Spleen (tissue), 7 donors: ENCODE measurements around the gene ANKRD44.

Source experiments
- CTCF ChIP-seq, 11 experiments: fragments of 200-600 bp in 7 of 11; fragments of 450-650 bp in 4 of 11; sonication (generic) in 4 of 11; IDR thresholded peaks in 8 of 11; conservative IDR thresholded peaks in 3 of 11; 1 replicate in 7 of 11; 2 replicates in 4 of 11; pipeline versions ENCODE4 v1.4.0 to v1.8.0; 2016 to 2021; ENCODE audit warnings: antibody characterized with exemption in 11 of 11, inconsistent platforms in 4 of 11, mild to moderate bottlenecking in 1 of 11
- POLR2AphosphoS5 ChIP-seq, 3 donors: sonication (generic); formaldehyde crosslinking; IDR thresholded peaks; one replicate each; pipeline ENCODE4 v1.5.1; 2017; ENCODE audit warnings: antibody characterized with exemption in 3 of 3
- donor health status: DM: no; HTN: no; CAD: no; lungs with moderate emphysema.
- donor health status: DM: no; HTN: no; CAD: no.
- donor health status: DM: no; HTN: no; CAD: no.

- no peak for TF ChIP-seq POLR2AphosphoS5 (IDR thresholded peaks at IDR 0.05)
- TF ChIP-seq CTCF (IDR thresholded peaks at IDR 0.05 in 8 of 11, conservative IDR thresholded peaks at IDR 0.05 in 3 of 11): no peak
Observed at GRCh38 chr2:196941398-196942078, 369.0 kb downstream of the ANKRD44 start.
